ENCODE measurements around the gene RASSF8. TPM values are rescaled to one million over a fixed set of nuclear protein-coding genes. Genes with fewer than 3 reads are reported as not detected.

The RASSF8 gene
- polyA plus RNA-seq, 1 experiment, result 25.5 TPM

GRCh38 chr12:26069796-26070195 lies 111.3 kb downstream of the RASSF8 start:
- no peaks in the 10 kb centered on the region for H3K9me3 ChIP-seq (ENCODE audit: control insufficient read depth, insufficient read depth, low read length)
- H3K27ac ChIP-seq (ENCODE audit: low read depth, low read length), result no peak overlapping the region
- DNase-seq (ENCODE audit: low read depth, low spot score), result no peak
- H3K4me3 ChIP-seq (ENCODE audit: low read depth, low read length), result no peak overlapping the region
- CTCF ChIA-PET, result interaction anchor here (0.6 kb wide), 1 partner anchor 554 kb away, joined by 3 read pairs; no protein-coding TSS in a partner anchor
- POLR2A ChIA-PET, result no interaction called here
- H3K27me3 ChIP-seq (ENCODE audit: control insufficient read depth, insufficient read depth, low read length), result no peaks in the 10 kb centered on the region
- no peak for TF ChIP-seq CTCF (IDR thresholded peaks at IDR 0.05; ENCODE audit: low read depth, low read length)

GRCh38 chr12:26077915-26078702 lies 119.6 kb downstream of the RASSF8 start:
- CTCF ChIA-PET, result interaction anchor here (1.0 to 1.5 kb wide), 2 partner anchors 19 to 642 kb away, joined by 3 read pairs; no protein-coding TSS in a partner anchor

GRCh38 chr12:26080911-26081310 lies 122.4 kb downstream of the RASSF8 start:
- POLR2A ChIA-PET, result no interaction called here
- DNase-seq (ENCODE audit: low read depth, low spot score), result no peak
- no peak overlapping the region for H3K27ac ChIP-seq (ENCODE audit: low read depth, low read length)
- H3K27me3 ChIP-seq (ENCODE audit: control insufficient read depth, insufficient read depth, low read length), result no peaks in the 10 kb centered on the region
- CTCF ChIA-PET, result no interaction called here
- TF ChIP-seq CTCF (IDR thresholded peaks at IDR 0.05; ENCODE audit: low read depth, low read length), result no peak
- H3K4me3 ChIP-seq (ENCODE audit: low read depth, low read length), result no peak overlapping the region
- peaks cover 8% of the 10 kb centered on the region for H3K9me3 ChIP-seq (ENCODE audit: control insufficient read depth, insufficient read depth, low read length)

More at GRCh38 chr12:26077915-26078702, 119.6 kb downstream of the RASSF8 start:
- H3K4me3 ChIP-seq (ENCODE audit: low read depth, low read length), result no peak overlapping the region
- H3K27me3 ChIP-seq (ENCODE audit: control insufficient read depth, insufficient read depth, low read length), result no peaks in the 10 kb centered on the region
- no peak for TF ChIP-seq CTCF (IDR thresholded peaks at IDR 0.05; ENCODE audit: low read depth, low read length)
- no peak for DNase-seq (ENCODE audit: low read depth, low spot score)
- H3K9me3 ChIP-seq (ENCODE audit: control insufficient read depth, insufficient read depth, low read length), result peaks cover 8% of the 10 kb centered on the region
- POLR2A ChIA-PET, result no interaction called here
- no peak overlapping the region for H3K27ac ChIP-seq (ENCODE audit: low read depth, low read length)

GRCh38 chr12:26086936-26087335 lies 128.5 kb downstream of the RASSF8 start:
- POLR2A ChIA-PET, result no interaction called here
- Histone ChIP-seq H3K9me3 (ENCODE audit: control insufficient read depth, insufficient read depth, low read length) (peaks cover 3% of the 10 kb centered on the region), H3K4me3 (ENCODE audit: low read depth, low read length) (no peak overlapping the region), H3K27ac (ENCODE audit: low read depth, low read length) (no peak overlapping the region), H3K27me3 (ENCODE audit: control insufficient read depth, insufficient read depth, low read length) (no peaks in the 10 kb centered on the region)
- CTCF ChIA-PET, result no interaction called here
- TF ChIP-seq CTCF (IDR thresholded peaks at IDR 0.05; ENCODE audit: low read depth, low read length), result no peak
- no peak for DNase-seq (ENCODE audit: low read depth, low spot score)

- Histone ChIP-seq H3K27me3 (ENCODE audit: control insufficient read depth, insufficient read depth, low read length) (no peaks in the 10 kb centered on the region), H3K4me3 (ENCODE audit: low read depth, low read length) (no peak overlapping the region), H3K9me3 (ENCODE audit: control insufficient read depth, insufficient read depth, low read length) (no peaks in the 10 kb centered on the region), H3K27ac (ENCODE audit: low read depth, low read length) (no peak overlapping the region)
- CTCF ChIA-PET, result interaction anchor here (0.8 to 1.4 kb wide), 3 partner anchors 8 to 652 kb away, joined by 3 to 5 read pairs (median 4); no protein-coding TSS in a partner anchor
- TF ChIP-seq CTCF (IDR thresholded peaks at IDR 0.05; ENCODE audit: low read depth, low read length), result no peak
- POLR2A ChIA-PET, result interaction anchor here (0.6 kb wide), 1 partner anchor 452 kb away, joined by 4 read pairs; no protein-coding TSS in a partner anchor
- DNase-seq (ENCODE audit: low read depth, low spot score), result no peak
Measured at GRCh38 chr12:26088998-26089397, 130.5 kb downstream of the RASSF8 start.

Data from AG04450 (cell line).